Spleen (tissue), 7 donors: ENCODE measurements around the gene RNF157.

Source experiments
- CTCF ChIP-seq, 11 experiments: fragments of 200-600 bp in 7 of 11; fragments of 450-650 bp in 4 of 11; sonication (generic) in 4 of 11; IDR thresholded peaks in 8 of 11; conservative IDR thresholded peaks in 3 of 11; 1 replicate in 7 of 11; 2 replicates in 4 of 11; pipeline versions ENCODE4 v1.4.0 to v1.8.0; 2016 to 2021; ENCODE audit warnings: antibody characterized with exemption in 11 of 11, inconsistent platforms in 4 of 11, mild to moderate bottlenecking in 1 of 11
- POLR2A ChIP-seq, 3 donors: fragments of 450-650 bp; IDR thresholded peaks; one replicate each; pipeline ENCODE4 v1.5.1; 2017; ENCODE audit warnings: antibody characterized with exemption in 3 of 3, mild to moderate bottlenecking in 1 of 3
- POLR2AphosphoS5 ChIP-seq, 3 donors: sonication (generic); formaldehyde crosslinking; IDR thresholded peaks; one replicate each; pipeline ENCODE4 v1.5.1; 2017; ENCODE audit warnings: antibody characterized with exemption in 3 of 3
- donor health status: DM: no; HTN: no; CAD: no; lungs with moderate emphysema.
- donor health status: DM: no; HTN: no; CAD: no.
- donor health status: DM: no; HTN: no; CAD: no.

DNA sequence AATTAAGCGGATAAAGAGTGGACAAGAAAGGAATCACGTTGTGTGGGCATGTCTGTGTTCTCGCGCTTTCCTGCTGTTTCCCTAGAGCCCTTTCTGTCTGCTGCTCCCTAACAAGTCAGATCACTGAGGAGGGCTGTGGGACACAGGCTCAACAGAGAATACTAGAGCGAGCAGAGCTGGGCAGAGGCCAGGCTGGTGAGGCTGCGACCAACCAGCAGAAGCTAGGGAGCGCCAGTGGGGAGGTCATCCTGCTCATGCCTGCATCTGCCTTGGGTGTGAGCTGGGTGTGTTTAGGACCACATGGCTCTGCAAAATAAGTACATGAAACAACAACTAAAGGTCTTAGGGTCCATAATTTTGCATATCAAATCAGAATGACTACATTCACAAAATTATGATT, 87.7 kb downstream of the RNF157 start:
- no peak for TF ChIP-seq CTCF (IDR thresholded peaks at IDR 0.05 in 8 of 11, conservative IDR thresholded peaks at IDR 0.05 in 3 of 11)
- no peak for TF ChIP-seq POLR2AphosphoS5 (IDR thresholded peaks at IDR 0.05)
- TF ChIP-seq POLR2A (IDR thresholded peaks at IDR 0.05), result no peak
